ENCODE measurements around the gene PDE4D.

Gene PDE4D

GRCh38 chr5:59109383-59109782, 784.1 kb downstream of the PDE4D start:
- DNase-seq (ENCODE audit: low read depth in 2 of 2): no peak

- DNase-seq (ENCODE audit: low read depth in 2 of 2): no peak
Observed at GRCh38 chr5:59107692-59108091, 785.8 kb downstream of the PDE4D start.

- no peak for DNase-seq (ENCODE audit: low read depth in 2 of 2)
Observed at GRCh38 chr5:59104400-59105127, 789.0 kb downstream of the PDE4D start.

- no peak for DNase-seq (ENCODE audit: low read depth in 2 of 2)
Observed at GRCh38 chr5:59103303-59103702, 790.2 kb downstream of the PDE4D start.

GRCh38 chr5:59102437-59102836, 791.1 kb downstream of the PDE4D start:
- no peak for DNase-seq (ENCODE audit: low read depth in 2 of 2)

GRCh38 chr5:59100875-59101274, 792.7 kb downstream of the PDE4D start:
- no peak for DNase-seq (ENCODE audit: low read depth in 2 of 2)

- no peak for DNase-seq (ENCODE audit: low read depth in 2 of 2)
Observed at GRCh38 chr5:59099995-59100345, 793.6 kb downstream of the PDE4D start.

GRCh38 chr5:59099270-59099994, 794.1 kb downstream of the PDE4D start:
- DNase-seq (ENCODE audit: low read depth in 2 of 2): no peak

GRCh38 chr5:59098743-59099142, 794.8 kb downstream of the PDE4D start:
- DNase-seq (ENCODE audit: low read depth in 2 of 2): no peak

- DNase-seq (ENCODE audit: low read depth in 2 of 2): no peak
Observed at GRCh38 chr5:59097712-59098111, 795.8 kb downstream of the PDE4D start.

GRCh38 chr5:59097116-59097515, 796.4 kb downstream of the PDE4D start:
- DNase-seq (ENCODE audit: low read depth in 2 of 2): no peak

- no peak for DNase-seq (ENCODE audit: low read depth in 2 of 2)
Observed at GRCh38 chr5:59095480-59095879, 798.0 kb downstream of the PDE4D start.

GRCh38 chr5:59094864-59095263, 798.7 kb downstream of the PDE4D start:
- no peak for DNase-seq (ENCODE audit: low read depth in 2 of 2)

- no peak for DNase-seq (ENCODE audit: low read depth in 2 of 2)
Observed at GRCh38 chr5:59093329-59093728, 800.2 kb downstream of the PDE4D start.

GRCh38 chr5:59092758-59093157, 800.8 kb downstream of the PDE4D start:
- no peak for DNase-seq (ENCODE audit: low read depth in 2 of 2)

- DNase-seq (ENCODE audit: low read depth in 2 of 2): no peak
Observed at GRCh38 chr5:59091965-59092364, 801.6 kb downstream of the PDE4D start.

- DNase-seq (ENCODE audit: low read depth in 2 of 2): no peak
Observed at GRCh38 chr5:59090323-59090722, 803.2 kb downstream of the PDE4D start.

- no peak for DNase-seq (ENCODE audit: low read depth in 2 of 2)
Observed at GRCh38 chr5:59089767-59090166, 803.8 kb downstream of the PDE4D start.

- no peak for DNase-seq (ENCODE audit: low read depth in 2 of 2)
Observed at GRCh38 chr5:59088546-59088945, 805.0 kb downstream of the PDE4D start.

GRCh38 chr5:59086024-59086423, 807.5 kb downstream of the PDE4D start:
- DNase-seq (ENCODE audit: low read depth in 2 of 2): no peak

- no peak for DNase-seq (ENCODE audit: low read depth in 2 of 2)
Observed at GRCh38 chr5:59081693-59082092, 811.8 kb downstream of the PDE4D start.

- no peak for DNase-seq (ENCODE audit: low read depth in 2 of 2)
Observed at GRCh38 chr5:59079622-59080620, 813.6 kb downstream of the PDE4D start.

Measured in stimulated activated CD8-positive, alpha-beta memory T cell treated with anti-CD3 and anti-CD28 coated beads, Interleukin-7, amount 100 ng/mL, for 1 hour (primary cell).